Stimulated activated memory B cell treated with anti-CD40 and anti-IgM and Interleukin-4, amounts not matched to agents 10 μg/mL and 1 μg/mL and 100 μg/mL, for 72 hours (primary cell): ENCODE measurements around the gene GMDS.

ENCODE experiments used
- ATAC-seq: fragments of 150-1000 bp; cut with Tn5 transposase; 2 replicates; pipeline ENCODE4 v1.10.0; 2021
- H3K27ac Mint-ChIP-seq: one replicate; pipeline ENCODE4 v1.8.0; 2022; ENCODE audit warnings: mild to moderate bottlenecking, mixed read lengths
- H3K27me3 Mint-ChIP-seq: one replicate; pipeline ENCODE4 v1.8.0; 2022; ENCODE audit warnings: mixed read lengths
- H3K36me3 Mint-ChIP-seq: one replicate; pipeline ENCODE4 v1.8.0; 2022; ENCODE audit warnings: mixed read lengths
- H3K4me1 Mint-ChIP-seq: one replicate; pipeline ENCODE4 v1.8.0; 2022; ENCODE audit warnings: mixed read lengths
- H3K4me3 Mint-ChIP-seq: one replicate; pipeline ENCODE4 v1.8.0; 2022; ENCODE audit warnings: mild to moderate bottlenecking, moderate library complexity, mixed read lengths
- H3K9me3 Mint-ChIP-seq: one replicate; pipeline ENCODE4 v1.8.0; 2022; ENCODE audit warnings: mixed read lengths

The GMDS gene

DNA sequence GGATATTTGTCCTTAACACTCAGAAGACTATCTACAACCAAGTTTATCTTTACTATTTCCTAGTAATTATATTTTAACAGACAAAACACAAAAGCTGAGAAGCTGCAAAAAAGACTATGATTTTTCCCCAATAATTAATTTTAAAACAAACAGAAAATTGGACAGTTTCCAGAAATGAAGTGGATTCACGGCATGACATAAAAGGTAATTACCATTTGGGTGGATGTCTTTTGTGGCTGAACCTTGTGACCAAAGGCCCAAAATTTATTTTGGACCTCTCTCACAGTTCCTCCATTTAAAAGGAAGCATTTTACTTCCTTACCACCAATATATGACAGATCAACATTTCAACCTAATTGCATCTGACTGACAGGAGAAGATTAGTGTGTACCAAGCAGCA, 90.2 kb downstream of the GMDS start:
- Mint-ChIP-seq H3K27ac (no peak overlapping the region), H3K4me3 (no peak overlapping the region), H3K9me3 (no peaks in the 10 kb centered on the region), H3K27me3 (no peaks in the 10 kb centered on the region), H3K4me1 (peaks cover 20% of the 10 kb centered on the region), H3K36me3 (no peaks in the 10 kb centered on the region)
- no peak for ATAC-seq

DNA sequence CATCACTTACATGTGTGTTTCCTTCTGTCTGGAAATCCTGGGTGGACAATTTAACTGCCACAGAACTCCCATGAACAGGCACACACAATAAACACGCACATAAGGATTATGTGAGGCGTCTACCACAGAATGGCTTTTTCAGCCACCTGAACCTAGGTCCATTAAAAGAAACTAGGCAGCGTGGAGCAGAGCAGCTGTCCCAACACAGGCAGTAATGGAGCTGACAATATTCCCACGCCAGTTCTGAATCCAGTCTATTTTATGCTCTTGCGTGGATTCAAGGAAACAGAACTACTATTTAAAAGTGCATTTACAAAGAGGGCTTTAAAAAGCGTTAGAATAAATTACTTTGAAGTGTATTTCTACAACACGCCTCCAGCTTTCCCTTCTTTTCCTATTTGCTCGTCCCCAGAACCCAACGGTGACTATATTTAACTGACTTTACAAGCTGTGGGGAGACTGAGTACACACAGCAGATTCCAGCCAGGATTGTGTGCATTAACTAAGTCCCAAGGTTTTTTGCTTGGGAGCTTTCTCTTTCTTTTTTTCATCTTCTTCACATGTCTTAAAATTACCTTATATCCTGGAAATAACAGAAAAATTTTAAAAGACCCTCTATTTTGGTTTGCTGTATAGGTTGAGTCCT, 95.9 kb downstream of the GMDS start:
- Mint-ChIP-seq H3K27ac (no peak overlapping the region), H3K27me3 (no peaks in the 10 kb centered on the region)

DNA sequence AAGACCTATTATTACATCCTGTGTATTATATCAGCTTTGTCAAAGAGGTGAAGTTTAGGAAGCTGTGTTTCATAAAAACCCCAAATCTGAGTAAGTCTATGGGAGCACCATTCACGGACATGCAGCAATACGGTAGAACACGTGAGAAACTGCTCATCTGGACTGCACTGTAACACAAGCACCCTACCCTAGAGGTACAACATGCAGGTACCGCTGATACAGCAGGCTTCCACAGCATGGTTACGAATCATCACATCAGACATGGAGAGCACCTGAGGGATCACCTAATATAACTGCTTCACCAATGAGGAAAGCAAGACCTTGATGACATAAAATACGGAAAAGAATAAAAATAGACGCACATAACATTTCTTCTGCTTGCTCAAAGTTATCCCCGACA, 96.7 kb downstream of the GMDS start:
- no peak for ATAC-seq
- no peaks in the 10 kb centered on the region for H3K27me3 Mint-ChIP-seq
- H3K4me3 Mint-ChIP-seq = no peak overlapping the region
- peaks cover 4% of the 10 kb centered on the region for H3K36me3 Mint-ChIP-seq
- H3K27ac Mint-ChIP-seq = no peak overlapping the region
- no peaks in the 10 kb centered on the region for H3K9me3 Mint-ChIP-seq
- H3K4me1 Mint-ChIP-seq = no peaks in the 10 kb centered on the region

More for the DNA sequence above, 95.9 kb downstream of the GMDS start:
- Mint-ChIP-seq H3K4me3 (no peak overlapping the region), H3K4me1 (no peaks in the 10 kb centered on the region), H3K9me3 (no peaks in the 10 kb centered on the region), H3K36me3 (no peaks in the 10 kb centered on the region)
- no peak for ATAC-seq

DNA sequence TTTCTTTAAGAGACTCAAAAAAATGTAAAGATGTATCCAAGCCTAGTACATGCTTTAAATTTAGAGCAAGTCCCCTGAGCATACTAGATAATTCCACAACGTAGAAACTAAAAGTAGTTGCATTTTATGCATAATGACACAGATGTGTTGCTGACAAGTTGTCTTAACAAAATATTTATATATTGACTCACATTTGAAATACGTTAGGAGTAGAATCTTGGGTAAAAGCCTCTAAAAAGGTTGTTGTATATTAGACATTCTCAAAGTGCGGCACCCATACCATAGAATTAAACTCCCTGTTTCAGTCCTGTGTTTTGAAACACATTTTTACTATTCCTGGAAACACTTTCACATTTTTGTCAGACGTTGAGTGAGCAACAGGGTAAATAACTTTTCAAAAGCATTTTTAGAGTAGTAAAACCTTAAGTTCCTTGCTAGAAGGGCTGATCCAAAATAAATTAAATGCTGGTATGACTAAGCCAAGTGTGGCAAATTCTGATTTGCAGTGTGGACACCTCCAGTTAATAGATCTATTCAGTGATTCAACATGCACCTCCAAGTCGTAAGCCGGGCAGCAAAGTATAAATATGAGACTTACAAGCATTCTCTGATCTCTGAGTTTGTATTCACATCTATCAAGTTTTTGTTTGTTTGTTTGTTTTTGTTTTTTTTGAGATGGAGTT, 97.5 kb downstream of the GMDS start:
- no peak overlapping the region for H3K4me3 Mint-ChIP-seq
- no peak for ATAC-seq
- H3K9me3 Mint-ChIP-seq = no peaks in the 10 kb centered on the region
- no peaks in the 10 kb centered on the region for H3K27me3 Mint-ChIP-seq
- H3K27ac Mint-ChIP-seq = no peak overlapping the region
- peaks cover 6% of the 10 kb centered on the region for H3K36me3 Mint-ChIP-seq
- no peaks in the 10 kb centered on the region for H3K4me1 Mint-ChIP-seq

DNA sequence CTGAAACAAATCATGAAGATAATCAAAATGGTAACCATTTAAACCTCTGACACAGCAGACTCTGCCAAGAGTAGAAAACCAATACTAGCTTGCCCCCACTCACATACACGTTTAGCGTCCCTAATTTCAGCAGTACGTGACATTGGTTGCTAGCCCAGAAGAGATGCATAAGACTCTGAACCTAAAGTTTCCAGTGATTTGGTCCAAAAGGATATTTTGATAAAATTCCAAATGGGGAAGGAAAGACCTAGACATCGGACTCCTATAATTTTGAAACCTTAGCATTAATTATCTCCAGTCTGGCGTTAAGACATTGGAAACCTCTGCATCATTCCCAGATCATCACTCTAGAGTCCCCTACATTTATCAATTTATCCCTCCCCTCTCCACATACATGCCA, 98.1 kb downstream of the GMDS start:
- no peak for ATAC-seq
- H3K4me1 Mint-ChIP-seq = no peaks in the 10 kb centered on the region
- peaks cover 6% of the 10 kb centered on the region for H3K36me3 Mint-ChIP-seq
- H3K4me3 Mint-ChIP-seq = no peak overlapping the region
- H3K9me3 Mint-ChIP-seq = no peaks in the 10 kb centered on the region
- H3K27me3 Mint-ChIP-seq = no peaks in the 10 kb centered on the region
- H3K27ac Mint-ChIP-seq = no peak overlapping the region

DNA sequence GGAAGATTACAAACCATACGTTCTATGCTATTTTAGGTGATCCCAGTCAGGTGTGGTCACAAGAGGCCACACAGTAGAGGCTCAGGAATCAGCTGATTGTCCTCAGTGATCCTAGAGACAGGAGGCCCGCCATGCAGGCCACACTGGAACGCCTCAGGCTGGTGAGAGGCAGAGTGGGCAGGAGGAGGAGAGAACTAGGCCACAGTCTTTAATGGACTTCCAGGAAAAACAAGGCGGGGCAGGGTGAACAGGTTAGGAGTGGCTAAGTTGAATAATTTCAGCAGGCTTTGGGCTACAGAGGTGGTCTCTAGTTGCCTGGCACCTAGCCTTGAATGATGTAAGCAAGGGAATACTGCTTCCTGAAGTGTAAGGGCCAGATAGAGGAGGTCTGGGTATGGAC, 101.2 kb downstream of the GMDS start:
- Mint-ChIP-seq H3K4me3 (no peak overlapping the region), H3K36me3 (peaks cover 6% of the 10 kb centered on the region), H3K9me3 (no peaks in the 10 kb centered on the region), H3K4me1 (peaks cover 14% of the 10 kb centered on the region), H3K27me3 (no peaks in the 10 kb centered on the region), H3K27ac (no peak overlapping the region)
- no peak for ATAC-seq

DNA sequence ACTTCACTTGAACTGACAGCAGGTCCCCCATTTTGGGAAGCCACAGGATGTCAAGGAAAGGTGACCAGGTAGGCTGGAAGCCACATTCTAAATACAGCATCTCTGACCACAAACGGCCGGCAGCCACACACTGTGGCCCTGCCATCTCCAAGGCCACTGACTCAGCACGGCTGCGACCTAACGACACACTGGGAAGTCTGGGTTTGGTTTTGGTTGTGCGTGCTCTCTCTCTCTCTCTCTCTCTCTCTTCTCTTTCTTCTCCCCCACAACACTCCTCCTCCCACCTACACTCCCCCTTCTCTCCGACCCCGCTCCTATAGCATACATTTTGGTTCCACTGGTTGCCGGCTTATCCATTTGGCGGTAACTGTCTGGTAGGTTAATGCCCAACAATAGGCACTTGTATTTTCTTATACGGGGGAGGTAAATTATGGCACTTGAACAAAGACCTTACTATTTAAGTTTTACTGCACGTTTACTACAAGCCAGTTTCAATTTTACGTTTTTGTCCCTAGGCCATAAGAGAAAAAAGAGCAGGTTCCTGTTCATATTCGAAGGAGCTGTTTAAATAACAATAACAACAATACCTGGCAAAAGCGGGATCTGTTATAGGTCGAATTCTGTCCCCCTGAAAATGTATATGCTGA, 103.6 kb downstream of the GMDS start:
- no peak for ATAC-seq
- Mint-ChIP-seq H3K27ac (no peak overlapping the region), H3K4me1 (peaks cover 14% of the 10 kb centered on the region), H3K36me3 (peaks cover 6% of the 10 kb centered on the region), H3K4me3 (no peak overlapping the region), H3K9me3 (no peaks in the 10 kb centered on the region), H3K27me3 (no peaks in the 10 kb centered on the region)

DNA sequence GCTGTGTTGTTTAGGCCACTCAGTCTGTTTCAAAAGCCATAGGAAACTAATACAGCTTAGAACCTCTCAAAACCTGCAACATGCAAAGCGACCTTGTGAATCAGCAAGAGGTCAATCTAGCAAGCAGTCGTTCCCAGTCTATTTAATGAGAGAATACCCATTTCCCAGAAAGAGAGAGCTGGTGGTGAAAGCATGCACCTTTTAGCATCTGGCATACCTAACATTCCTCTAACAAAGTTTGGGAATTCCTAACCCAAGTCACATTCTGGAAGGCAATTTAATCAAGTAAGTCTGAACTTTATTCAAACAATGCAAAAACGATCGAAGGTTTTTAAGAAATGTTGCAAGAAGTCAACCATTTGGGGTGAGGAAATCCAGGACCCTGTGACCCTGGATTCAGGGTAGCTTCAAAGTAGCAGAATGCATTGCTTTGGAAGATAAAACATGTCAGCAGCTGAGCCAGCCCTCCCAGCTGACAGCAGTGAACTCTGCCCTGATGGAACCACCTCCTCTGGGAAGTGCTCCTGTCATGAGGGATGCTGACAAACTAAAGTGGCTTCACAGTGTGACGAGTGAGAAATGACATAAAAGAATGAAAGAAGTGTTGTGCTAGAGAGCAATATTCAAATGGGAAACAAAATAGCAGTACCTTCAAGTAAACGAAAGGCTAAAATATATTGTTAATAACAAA, 104.8 kb downstream of the GMDS start:
- Mint-ChIP-seq H3K4me3 (no peak overlapping the region), H3K9me3 (no peaks in the 10 kb centered on the region), H3K27me3 (no peaks in the 10 kb centered on the region), H3K36me3 (peaks cover 6% of the 10 kb centered on the region), H3K27ac (no peak overlapping the region), H3K4me1 (peaks cover 14% of the 10 kb centered on the region)
- ATAC-seq = no peak

DNA sequence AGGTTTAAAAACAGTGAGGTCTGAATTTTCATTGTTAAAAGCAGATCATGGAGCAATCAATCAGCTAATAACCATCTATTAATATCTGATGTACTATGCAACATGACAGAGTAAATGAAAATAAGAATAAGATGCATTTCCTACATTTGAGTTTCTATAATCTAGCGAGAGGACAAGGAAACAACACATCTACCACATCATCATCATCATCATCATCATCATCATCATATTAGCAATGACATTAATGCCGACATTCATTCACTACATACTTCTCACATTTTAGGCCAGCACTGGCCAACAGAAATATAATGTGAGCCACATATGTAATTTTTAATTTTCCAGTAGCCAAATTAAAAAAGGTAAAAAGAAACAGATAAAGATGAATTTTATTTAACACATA, 110.0 kb downstream of the GMDS start:
- H3K27ac Mint-ChIP-seq = no peak overlapping the region
- no peak for ATAC-seq
- H3K36me3 Mint-ChIP-seq = no peaks in the 10 kb centered on the region
- H3K9me3 Mint-ChIP-seq = no peaks in the 10 kb centered on the region
- H3K4me1 Mint-ChIP-seq = peaks cover 8% of the 10 kb centered on the region
- H3K4me3 Mint-ChIP-seq = no peak overlapping the region
- H3K27me3 Mint-ChIP-seq = no peaks in the 10 kb centered on the region

DNA sequence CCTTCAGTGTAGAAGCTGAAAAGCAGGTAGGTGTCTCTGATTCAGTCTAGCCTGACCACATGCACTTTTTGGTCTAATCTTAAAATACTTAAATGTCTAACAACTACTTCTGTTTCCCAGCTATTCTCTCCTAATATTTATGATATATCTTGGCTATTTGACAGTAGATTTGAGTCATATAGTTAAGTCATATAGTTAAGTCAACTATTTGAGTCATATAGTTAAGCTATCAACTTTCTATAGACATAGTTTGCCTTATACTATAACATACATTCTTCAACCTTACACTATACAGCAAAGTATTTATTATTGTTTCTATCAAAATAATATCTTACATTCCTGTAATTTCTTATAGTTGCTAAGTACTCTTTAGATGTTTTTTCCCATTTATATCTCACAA, 110.9 kb downstream of the GMDS start:
- no peaks in the 10 kb centered on the region for H3K36me3 Mint-ChIP-seq
- H3K4me1 Mint-ChIP-seq = peaks cover 11% of the 10 kb centered on the region
- H3K27ac Mint-ChIP-seq = no peak overlapping the region
- no peak for ATAC-seq
- no peaks in the 10 kb centered on the region for H3K9me3 Mint-ChIP-seq
- no peak overlapping the region for H3K4me3 Mint-ChIP-seq
- no peaks in the 10 kb centered on the region for H3K27me3 Mint-ChIP-seq

DNA sequence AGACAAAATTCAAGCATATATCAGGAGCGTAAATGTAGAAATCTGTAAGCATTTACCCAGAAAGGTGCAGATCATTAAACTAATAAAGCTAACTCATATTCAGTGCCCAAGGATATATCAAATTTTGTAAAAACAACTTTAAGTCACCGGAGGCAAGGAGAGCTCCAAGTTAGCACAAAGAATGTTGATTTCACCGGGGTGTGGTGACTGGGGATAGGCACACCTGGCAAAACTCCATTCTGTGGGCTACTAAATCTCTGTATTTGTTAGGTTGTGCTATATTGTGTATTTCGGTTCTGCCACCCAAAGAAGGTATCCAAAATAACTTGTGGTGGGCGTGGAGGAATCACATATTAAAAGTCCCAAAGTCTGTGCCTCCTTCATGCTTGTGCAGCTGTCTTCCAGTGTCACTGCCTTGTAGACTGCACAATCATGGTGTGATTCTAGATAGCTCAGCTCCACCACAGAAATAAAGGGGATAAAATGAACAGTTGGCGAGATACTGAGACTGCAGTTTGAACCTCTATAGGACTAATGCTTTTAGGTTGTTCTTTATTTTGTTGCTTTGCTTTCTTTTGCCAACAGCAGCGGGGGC, 111.6 kb downstream of the GMDS start:
- no peak overlapping the region for H3K27ac Mint-ChIP-seq
- no peak for ATAC-seq
- no peak overlapping the region for H3K4me3 Mint-ChIP-seq
- no peaks in the 10 kb centered on the region for H3K27me3 Mint-ChIP-seq
- no peaks in the 10 kb centered on the region for H3K9me3 Mint-ChIP-seq
- H3K36me3 Mint-ChIP-seq = no peaks in the 10 kb centered on the region
- H3K4me1 Mint-ChIP-seq = peaks cover 15% of the 10 kb centered on the region

DNA sequence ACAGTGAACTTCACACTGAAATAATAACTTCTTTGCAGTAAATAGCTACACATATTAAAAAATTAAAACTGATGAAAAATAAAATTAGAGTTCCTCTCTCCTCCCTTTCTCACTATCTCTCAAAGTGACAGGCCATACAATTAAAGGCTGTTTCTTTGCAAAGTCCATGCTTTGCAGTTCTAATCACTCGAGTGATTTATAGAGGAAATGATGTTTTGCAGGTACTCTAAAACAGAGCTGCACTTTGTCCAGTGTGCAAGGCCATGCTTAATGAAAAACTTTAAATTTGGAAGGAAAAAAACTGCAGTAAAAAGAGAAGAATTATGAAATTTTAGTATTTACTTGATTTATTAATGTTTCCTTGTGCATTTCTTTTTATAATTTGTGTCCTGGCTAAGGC, 112.5 kb downstream of the GMDS start:
- Mint-ChIP-seq H3K4me3 (no peak overlapping the region), H3K27ac (no peak overlapping the region), H3K9me3 (no peaks in the 10 kb centered on the region), H3K36me3 (no peaks in the 10 kb centered on the region), H3K27me3 (no peaks in the 10 kb centered on the region), H3K4me1 (peaks cover 22% of the 10 kb centered on the region)
- ATAC-seq = no peak

DNA sequence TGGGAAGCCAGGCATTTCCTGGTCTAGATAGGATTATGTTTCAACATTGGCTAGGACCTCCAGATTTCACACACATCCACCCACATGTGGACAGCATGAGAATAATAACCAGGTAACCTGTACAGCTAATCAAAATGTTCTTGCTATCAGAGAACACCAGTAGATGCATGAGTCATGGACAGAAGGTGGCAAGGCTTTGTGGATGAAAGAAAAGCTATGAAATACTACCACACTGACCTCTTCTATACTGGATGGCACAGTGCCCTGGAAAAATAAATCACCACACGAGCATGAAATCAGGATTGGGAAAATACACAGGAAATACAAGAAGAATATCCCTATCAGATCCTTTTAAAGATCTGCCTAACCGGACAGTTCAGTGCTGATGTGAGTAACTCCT, 113.0 kb downstream of the GMDS start:
- peaks cover 27% of the 10 kb centered on the region for H3K4me1 Mint-ChIP-seq
- no peak for ATAC-seq
- H3K27ac Mint-ChIP-seq = no peak overlapping the region
- H3K4me3 Mint-ChIP-seq = no peak overlapping the region
- no peaks in the 10 kb centered on the region for H3K27me3 Mint-ChIP-seq
- H3K36me3 Mint-ChIP-seq = no peaks in the 10 kb centered on the region
- no peaks in the 10 kb centered on the region for H3K9me3 Mint-ChIP-seq

DNA sequence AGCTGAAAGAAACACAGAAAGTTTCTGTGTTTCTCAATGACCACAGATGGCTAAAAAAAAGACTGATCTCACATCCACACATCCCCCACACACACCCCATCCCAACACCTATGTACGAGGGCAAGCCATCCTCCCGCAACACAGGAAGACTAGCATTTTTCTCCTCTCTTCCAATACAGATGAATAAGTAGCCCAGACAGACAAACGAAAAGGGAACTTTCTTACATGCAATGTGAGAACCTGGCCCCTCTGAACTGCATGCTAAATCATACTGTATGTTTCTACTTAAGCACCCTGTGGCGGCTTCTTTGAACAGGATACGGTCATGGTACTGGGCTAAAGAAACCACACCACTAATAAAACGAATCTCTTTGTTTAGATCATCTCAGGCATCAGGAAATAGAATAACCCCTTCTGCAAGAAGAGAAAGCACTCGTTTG, 116.2 kb downstream of the GMDS start:
- Mint-ChIP-seq H3K27me3 (no peaks in the 10 kb centered on the region), H3K27ac (peak overlapping the region; percentile 87), H3K4me3 (no peak overlapping the region), H3K9me3 (no peaks in the 10 kb centered on the region), H3K36me3 (peaks cover 12% of the 10 kb centered on the region), H3K4me1 (peaks cover 32% of the 10 kb centered on the region)
- ATAC-seq = no peak

DNA sequence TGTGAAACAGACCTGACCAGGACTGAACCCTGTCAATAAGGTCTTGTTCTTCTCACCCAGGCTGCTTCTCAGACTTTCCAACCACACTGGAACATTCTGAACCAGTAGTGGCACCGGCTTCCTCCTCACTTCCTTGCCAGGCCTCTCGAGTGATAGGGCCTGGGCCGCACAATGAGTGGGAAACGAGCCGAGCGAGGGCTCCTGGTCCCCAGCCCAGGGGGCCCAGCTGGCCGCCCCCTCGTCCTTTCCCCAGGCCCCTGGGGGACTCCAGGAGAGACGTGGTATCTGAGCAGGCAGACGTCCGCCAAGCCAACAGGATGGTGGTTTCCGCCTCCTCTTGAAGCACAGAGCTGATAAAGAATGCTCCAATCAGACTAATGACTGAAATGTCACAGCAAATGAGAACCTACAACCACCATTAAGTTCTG, 117.9 kb downstream of the GMDS start:
- peak overlapping the region; percentile 87 for H3K27ac Mint-ChIP-seq

More for the DNA sequence above, 117.9 kb downstream of the GMDS start:
- Mint-ChIP-seq H3K9me3 (peaks cover 3% of the 10 kb centered on the region), H3K36me3 (peaks cover 20% of the 10 kb centered on the region), H3K27me3 (no peaks in the 10 kb centered on the region), H3K4me3 (peak overlapping the region; percentile 61), H3K4me1 (peaks cover 32% of the 10 kb centered on the region)
- ATAC-seq = peak; percentile 95
